ENCODE data around the gene ZNF792. TPM values are rescaled to one million over a fixed set of nuclear protein-coding genes. Genes with fewer than 3 reads are reported as not detected.
A peak's percentile ranks its signal among the peaks of the same experiment; 100 is the strongest.
"Not testable (repeated sequence)": the region's sequence is repeated elsewhere in the genome, so short reads cannot be mapped to it uniquely, and the experiment has no call there.

The ZNF792 gene
- total RNA-seq, result 10 to 100 TPM; 34.4 to 35.5 TPM
- 10 to 100 TPM in 2 of 3 donors, 1 to 10 TPM in 1; 9.7 to 18.7 (median 16.0) TPM for polyA plus RNA-seq
- 6.7 to 76.8 (median 41.9) reads per million in 6 experiments for total RNA-seq

DNA sequence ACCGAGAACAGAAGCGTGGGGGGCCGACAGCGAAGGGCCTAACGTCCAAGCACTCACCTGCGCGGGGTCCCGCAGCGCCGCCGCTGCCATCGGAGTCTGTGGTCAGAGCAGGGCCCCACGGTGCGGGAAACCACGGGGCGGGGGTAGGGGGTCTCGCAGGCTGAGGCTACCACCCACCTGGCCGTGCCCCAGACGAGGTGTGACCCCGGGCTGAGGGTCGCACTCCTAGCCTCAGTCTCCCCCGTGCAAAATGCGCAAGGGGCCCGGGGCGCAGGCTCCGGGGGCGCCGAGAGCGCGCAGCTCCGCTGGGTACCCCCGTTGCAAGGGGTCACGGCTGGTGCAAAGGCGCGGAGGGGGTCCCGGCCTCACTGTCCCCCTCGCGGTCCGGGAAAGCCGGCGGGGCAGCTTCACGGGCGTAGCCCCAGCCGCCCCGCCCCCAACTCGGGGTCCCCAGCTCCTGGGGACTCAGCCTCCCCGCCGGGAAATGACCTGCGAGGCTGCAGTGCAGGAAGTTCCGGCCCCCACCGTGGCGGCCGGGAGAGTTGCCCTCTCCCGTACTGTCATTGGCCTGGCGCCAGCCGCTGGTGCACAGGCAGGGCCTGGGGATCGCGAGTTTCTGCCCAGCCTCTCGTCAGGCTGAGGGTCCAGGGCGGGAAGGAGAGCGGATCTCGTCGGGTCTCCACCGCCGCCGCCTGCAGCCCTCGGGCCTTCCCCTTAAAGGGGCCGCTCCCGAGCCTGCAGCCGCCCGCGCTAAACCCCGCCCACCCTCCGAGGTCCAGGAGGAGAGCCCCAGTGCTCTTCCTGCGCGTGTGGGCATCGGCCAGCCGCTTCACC, at the start of gene ZNF792:
Gene ZNF792, minus strand, starts transcription at position 657 of the 834 bp plus-strand sequence. Its CDS starts 567 bp downstream, at position 90.
- H3K27me3 Mint-ChIP-seq, result no peaks in the 10 kb centered on the region
- H3K9me3 Mint-ChIP-seq, result peaks cover 18 to 77% (median 47%) of the 10 kb centered on the region in 9 donors
- POLR2A ChIA-PET, result interaction anchor here (0.8 to 49.8 kb wide), 11 partner anchors 9 to 248 kb away, joined by 3 to 1459 read pairs (median 4); partner anchors contain the start of genes GRAMD1A, ZNF181 and ZNF30
- peak within 1 kb of the TSS; percentile 93 to 97 (median 96) for H3K4me3 Mint-ChIP-seq
- peak within 1 kb of the TSS; percentile 87 to 97 (median 93) for H3K27ac Mint-ChIP-seq
- peak; percentile 64 to 69 for ATAC-seq
- DNase-seq, result peak in 8 of 10 donors; percentile 32 to 74 (median 45)
- H3K4me1 Mint-ChIP-seq, result peaks cover 21 to 29% (median 26%) of the 10 kb centered on the region in 4 donors
- H3K36me3 Mint-ChIP-seq, result peaks cover 42 to 50% (median 46%) of the 10 kb centered on the region in 3 donors

DNA sequence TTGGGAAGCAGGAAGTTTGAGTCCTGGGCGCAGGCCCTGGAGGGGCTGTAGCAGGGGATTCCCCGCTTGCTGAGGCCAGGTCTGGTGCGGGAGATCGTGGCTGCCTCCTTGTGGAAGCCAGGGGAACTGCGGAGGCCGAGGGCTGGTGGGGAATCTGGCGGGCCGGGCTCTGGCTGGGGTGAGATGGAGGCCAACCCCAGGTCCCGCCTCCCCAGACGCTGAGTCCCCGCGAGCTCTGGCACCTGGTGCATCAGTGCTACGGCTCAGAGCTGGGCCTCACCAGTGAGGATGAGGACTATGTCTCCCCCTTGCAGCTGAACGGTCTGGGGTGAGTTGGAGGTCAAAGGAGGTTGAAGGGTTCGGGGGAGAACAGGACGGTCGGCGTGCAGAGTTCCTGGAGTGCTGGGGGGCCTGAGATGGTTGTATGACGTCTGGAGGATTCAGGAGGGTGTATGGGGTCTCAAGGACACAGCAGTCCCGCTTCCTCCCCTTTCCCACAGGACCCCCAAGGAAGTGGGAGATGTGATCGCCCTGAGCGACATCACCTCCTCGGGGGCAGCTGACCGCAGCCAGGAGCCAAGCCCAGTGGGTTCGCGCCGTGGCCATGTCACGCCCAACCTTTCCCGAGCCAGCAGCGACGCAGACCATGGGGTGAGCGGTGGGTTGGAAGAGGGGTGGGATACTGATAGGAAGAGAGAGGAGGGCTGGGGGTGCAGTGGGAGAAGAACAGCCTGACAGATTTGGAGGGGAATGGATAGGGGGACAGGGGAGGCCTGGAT, 49.2 kb upstream of the ZNF792 start:
- peak; percentile 74 to 83 for ATAC-seq
- peak overlapping the region; percentile 88 to 99 (median 98) for H3K27ac Mint-ChIP-seq
- peak overlapping the region; percentile 75 to 97 (median 86) for H3K4me3 Mint-ChIP-seq
- no peaks in the 10 kb centered on the region for H3K27me3 Mint-ChIP-seq
- peak; percentile 78 to 90 (median 87) for DNase-seq
- H3K36me3 Mint-ChIP-seq, result peaks cover 4 to 73% (median 28%) of the 10 kb centered on the region in 3 donors
- peaks cover 38 to 81% (median 76%) of the 10 kb centered on the region in 4 donors for H3K4me1 Mint-ChIP-seq
- POLR2A ChIA-PET, result interaction anchor here (0.6 to 34.7 kb wide), 12 partner anchors 9 to 892 kb away, joined by 3 to 1459 read pairs (median 4); partner anchors contain the start of genes GRAMD1A, SCGB2B2, SCN1B and ZNF30
- no peaks in the 10 kb centered on the region for H3K9me3 Mint-ChIP-seq

DNA sequence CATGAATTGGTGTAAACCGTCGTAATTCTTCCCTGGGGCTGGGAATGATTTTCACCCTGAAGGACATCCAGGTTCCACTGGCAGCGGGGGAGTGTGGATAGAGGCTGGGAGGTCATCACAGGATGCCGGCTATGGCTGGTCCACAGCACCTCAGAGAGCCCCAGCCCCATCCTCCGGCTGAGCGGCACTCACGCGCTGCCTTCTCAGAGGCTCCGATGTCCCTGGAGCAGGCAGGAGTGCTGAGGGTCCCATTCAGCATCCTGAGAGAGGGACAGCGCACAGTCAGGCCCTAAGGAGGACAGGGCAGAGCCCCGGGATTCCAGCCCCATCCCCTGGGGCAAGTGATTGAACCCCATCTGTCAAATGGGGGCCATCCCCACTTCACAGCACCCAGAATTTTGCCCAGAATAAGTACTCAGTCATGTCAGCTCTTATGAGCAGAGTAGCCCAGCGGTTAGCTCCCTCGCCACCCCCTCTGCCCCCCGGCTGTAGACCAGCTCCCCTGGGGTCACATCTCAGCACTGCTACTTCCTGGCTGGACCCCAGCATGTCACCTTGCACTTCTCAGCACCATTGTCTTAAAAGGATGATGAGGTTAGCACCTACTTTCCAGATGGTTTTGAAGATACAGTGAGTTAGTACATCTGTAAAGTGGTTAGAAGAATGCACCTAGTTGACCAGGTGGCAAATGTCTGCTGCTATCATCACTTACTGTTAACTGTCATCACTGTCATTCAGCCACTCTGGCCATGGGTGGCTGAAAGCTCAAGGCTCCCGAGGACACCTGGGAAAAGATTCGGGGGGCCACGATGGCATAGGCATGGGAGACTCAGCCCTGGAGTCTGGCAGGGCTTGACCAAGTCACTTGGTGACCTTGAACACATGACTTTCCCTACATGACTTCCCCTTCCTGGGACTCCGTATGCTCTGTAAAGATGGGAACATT, 48.0 kb upstream of the ZNF792 start:
- H3K27ac Mint-ChIP-seq, result peak overlapping the region; percentile 88 to 99 (median 98)
- no peaks in the 10 kb centered on the region for H3K9me3 Mint-ChIP-seq
- peak overlapping the region; percentile 52 to 97 (median 85) for H3K4me3 Mint-ChIP-seq
- ATAC-seq, result no peak
- no peaks in the 10 kb centered on the region for H3K27me3 Mint-ChIP-seq
- POLR2A ChIA-PET, result interaction anchor here (0.5 to 34.7 kb wide), 5 partner anchors 10 to 154 kb away, joined by 5 to 1459 read pairs (median 9); partner anchors contain the start of genes GRAMD1A, SCN1B and ZNF792
- H3K36me3 Mint-ChIP-seq, result peaks cover 4 to 69% (median 24%) of the 10 kb centered on the region in 3 donors
- peaks cover 36 to 73% (median 69%) of the 10 kb centered on the region in 4 donors for H3K4me1 Mint-ChIP-seq
- DNase-seq, result no peak

DNA sequence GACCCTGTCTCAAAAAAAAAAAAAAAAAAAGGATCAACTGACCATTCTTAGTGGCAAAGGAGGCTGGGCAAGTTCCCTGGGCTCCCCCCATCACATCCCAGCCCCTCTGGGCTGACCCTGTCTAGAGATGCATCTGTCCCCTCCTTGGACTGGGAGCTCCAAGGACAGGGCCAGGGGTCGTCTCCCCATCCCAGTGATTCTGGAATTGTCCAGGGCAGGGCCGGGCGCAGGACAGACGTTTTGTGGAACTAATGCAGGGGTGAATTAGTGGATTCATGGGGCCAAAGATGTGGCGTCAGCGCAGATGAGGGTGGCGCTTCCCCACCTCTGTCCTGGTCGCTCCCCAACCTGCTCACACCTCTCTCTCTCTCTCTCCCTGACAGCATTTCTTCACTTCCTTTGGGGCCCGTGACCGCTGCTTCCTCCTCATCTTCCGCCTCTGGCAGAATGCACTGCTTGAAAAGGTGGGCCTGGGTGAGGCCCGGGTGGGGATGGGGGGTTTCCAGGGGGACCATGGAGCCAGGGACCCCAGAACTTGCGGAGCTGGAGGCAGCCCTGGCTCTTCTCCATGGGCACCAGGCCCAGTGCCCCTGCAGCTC, 47.2 kb upstream of the ZNF792 start:
- Mint-ChIP-seq H3K36me3 (peaks cover 4 to 70% (median 24%) of the 10 kb centered on the region in 3 donors), H3K27me3 (no peaks in the 10 kb centered on the region), H3K4me1 (peaks cover 41 to 79% (median 77%) of the 10 kb centered on the region in 4 donors), H3K4me3 (peak overlapping the region in 9 of 10 donors; percentile 22 to 86 (median 59)), H3K9me3 (no peaks in the 10 kb centered on the region), H3K27ac (peak overlapping the region; percentile 88 to 99 (median 96))
- POLR2A ChIA-PET, result interaction anchor here (0.5 to 34.7 kb wide), 4 partner anchors 27 to 334 kb away, joined by 3 to 1459 read pairs (median 7); partner anchors contain the start of genes GRAMD1A, ZNF302 and ZNF792
- DNase-seq, result no peak
- ATAC-seq, result no peak

DNA sequence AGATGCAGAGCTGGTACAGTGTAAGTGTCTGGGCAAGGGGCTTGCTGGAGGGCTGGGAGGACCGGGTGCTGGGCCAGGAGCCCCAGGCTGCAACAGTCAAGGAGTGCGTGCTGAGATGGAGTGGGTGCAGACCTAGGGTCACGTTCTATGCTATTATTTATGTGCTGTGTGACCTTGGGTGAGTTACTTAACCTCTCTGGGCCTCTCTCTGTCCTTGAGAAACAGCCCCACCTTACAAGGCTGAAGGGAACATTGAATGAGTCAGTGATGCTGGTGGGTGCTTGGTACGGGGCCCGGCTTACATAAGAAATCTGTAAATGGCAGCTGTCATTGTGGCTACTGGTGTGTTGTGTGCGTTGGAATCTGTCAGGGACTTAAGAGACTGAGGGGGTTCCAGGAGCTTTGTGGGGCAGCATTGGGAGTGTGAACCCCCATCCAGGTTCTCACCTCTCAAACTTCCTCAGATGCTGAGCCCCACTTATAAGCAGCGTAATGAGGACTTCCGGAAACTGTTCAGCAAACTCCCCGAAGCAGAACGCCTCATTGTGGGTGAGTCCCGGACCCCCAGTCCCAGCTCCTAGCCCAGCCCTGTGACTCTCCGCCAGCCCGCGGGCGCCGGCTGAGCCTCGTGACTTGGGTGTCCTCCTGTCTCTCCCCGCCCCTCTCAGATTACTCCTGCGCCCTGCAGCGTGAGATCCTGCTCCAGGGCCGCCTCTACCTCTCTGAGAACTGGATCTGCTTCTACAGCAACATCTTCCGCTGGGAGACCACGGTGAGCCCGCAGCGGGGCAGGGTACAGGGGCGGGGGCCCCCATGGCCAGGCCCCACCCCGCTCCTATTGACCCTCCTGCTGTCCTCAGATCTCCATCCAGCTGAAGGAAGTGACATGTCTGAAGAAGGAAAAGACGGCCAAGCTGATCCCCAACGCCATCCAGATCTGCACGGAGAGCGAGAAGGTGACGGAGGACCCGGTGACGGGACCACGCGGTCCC, 45.7 kb upstream of the ZNF792 start:
- Mint-ChIP-seq H3K36me3 (peaks cover 4 to 69% (median 18%) of the 10 kb centered on the region in 3 donors), H3K4me3 (peak overlapping the region in 5 of 10 donors; percentile 1 to 81 (median 33)), H3K9me3 (no peaks in the 10 kb centered on the region), H3K4me1 (peaks cover 37 to 79% (median 70%) of the 10 kb centered on the region in 4 donors), H3K27me3 (no peaks in the 10 kb centered on the region), H3K27ac (peak overlapping the region; percentile 19 to 99 (median 86))
- DNase-seq, result no peak
- ATAC-seq, result no peak
- POLR2A ChIA-PET, result interaction anchor here (34.7 kb wide), 1 partner anchor 26 kb away, joined by 1459 read pairs; the partner anchor contains the start of genes GRAMD1A and ZNF792

DNA sequence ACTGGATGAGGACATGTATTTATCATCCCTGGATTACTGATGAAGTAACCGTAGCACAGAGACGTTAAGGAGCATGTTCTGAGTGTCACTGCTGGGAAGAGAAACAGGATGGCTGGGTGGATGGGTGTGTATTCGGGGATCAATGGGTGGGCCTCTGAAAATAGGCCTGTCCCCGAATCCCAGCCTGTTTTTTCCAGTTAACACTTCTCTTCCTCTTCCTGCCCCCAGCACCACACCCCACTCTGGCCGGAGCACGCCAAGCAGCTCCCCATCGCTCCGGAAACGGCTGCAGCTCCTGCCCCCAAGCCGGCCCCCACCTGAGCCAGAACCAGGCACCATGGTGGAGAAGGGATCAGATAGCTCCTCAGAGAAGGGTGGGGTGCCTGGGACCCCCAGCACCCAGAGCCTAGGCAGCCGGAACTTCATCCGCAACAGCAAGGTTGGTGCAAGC, 44.9 kb upstream of the ZNF792 start:
- H3K4me3 Mint-ChIP-seq, result no peak overlapping the region
- POLR2A ChIA-PET, result interaction anchor here (34.7 to 49.8 kb wide), 2 partner anchors 3 to 25 kb away, joined by 1459 read pairs; partner anchors contain the start of genes GRAMD1A and ZNF792
- no peaks in the 10 kb centered on the region for H3K27me3 Mint-ChIP-seq
- H3K27ac Mint-ChIP-seq, result peak overlapping the region in 6 of 10 donors; percentile 22 to 81 (median 66)
- peaks cover 35 to 79% (median 71%) of the 10 kb centered on the region in 4 donors for H3K4me1 Mint-ChIP-seq
- DNase-seq (no peak), ATAC-seq (no peak)
- H3K36me3 Mint-ChIP-seq, result peaks cover 0 to 69% (median 13%) of the 10 kb centered on the region in 3 donors
- H3K9me3 Mint-ChIP-seq, result no peaks in the 10 kb centered on the region

DNA sequence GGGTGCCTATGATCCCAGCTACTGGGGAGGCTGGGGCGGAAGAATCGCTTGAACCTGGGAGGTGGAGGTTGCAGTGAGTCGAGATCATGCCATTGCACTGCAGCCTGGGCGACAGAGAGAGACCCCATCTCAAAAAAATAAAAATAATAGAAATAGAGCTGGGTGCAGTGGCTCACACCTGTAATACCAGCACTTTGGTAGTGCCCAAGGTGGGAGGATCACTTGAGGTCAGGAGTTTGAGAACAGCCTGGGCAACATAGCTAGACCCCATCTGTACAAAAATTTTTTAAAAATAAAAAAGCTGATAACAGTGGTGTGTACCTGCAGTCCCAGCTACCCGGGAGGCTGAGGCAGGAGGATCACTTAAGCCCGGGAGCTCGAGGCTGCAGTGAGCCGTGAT, 43.4 kb upstream of the ZNF792 start:
- not testable (repeated sequence) for ATAC-seq, H3K9me3 Mint-ChIP-seq, DNase-seq, H3K27me3 Mint-ChIP-seq
- peak overlapping the region in 8 of 10 donors; percentile 35 to 83 (median 74) for H3K27ac Mint-ChIP-seq
- peak overlapping the region in 1 of 10 donors; percentile 22 for H3K4me3 Mint-ChIP-seq
- peaks cover 36 to 79% (median 71%) of the 10 kb centered on the region in 4 donors for H3K4me1 Mint-ChIP-seq
- peaks cover 0 to 76% (median 18%) of the 10 kb centered on the region in 3 donors for H3K36me3 Mint-ChIP-seq
- POLR2A ChIA-PET, result interaction anchor here (34.7 to 49.8 kb wide), 2 partner anchors 2 to 23 kb away, joined by 1459 read pairs; partner anchors contain the start of genes GRAMD1A and ZNF792

DNA sequence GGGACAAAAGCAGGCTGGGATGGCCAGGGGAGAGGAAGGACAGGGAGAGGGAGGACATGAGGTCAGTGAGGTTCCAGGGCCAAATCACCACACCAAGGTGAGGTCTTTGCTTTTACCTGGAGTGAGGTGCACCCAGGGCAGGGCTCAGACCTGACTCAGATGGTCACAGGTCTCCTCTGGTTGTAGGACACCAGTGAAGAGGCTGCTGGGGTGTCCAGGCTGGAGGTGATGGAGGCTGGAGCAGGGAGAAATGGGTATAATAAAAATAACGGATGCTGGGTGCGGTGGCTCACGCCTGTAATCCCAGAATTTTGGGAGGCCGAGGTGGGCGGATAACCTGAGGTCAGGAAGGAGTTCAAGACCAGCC, 43.0 kb upstream of the ZNF792 start:
- peaks cover 0 to 74% (median 18%) of the 10 kb centered on the region in 3 donors for H3K36me3 Mint-ChIP-seq
- POLR2A ChIA-PET, result interaction anchor here (34.7 to 49.8 kb wide), 2 partner anchors 1 to 23 kb away, joined by 1459 read pairs; partner anchors contain the start of genes GRAMD1A and ZNF792

DNA sequence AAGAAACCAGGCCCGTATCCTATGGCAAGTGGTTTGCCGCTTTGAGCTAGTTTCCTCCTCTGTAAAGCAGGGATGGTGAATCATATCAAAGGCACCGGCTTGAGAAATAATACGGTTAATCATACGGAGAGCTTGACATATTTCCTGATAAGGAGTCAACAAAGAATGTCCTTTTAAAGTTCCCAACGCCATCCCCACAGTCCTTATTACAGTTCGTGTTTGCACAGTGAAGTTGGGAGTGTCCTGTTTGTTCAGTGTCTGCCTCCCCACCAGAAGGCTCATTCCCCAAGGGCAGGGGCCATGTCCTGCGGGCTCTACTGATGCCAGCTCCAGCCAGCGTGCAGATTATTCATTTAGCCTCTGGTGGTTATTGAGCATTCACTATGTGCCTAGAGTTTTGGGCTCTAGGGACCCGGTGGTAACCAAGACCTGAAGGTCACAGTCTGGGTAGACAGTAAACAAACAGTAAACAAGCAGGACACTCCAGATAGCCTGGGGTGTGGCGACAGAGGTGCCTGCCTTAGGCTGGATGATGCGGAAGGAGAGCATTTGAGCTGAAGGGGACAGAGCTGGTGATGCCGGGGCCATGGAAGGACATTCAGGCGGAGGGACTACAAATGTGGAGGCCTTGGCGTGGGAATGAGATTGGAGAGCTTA, 42.4 kb upstream of the ZNF792 start:
- H3K27ac Mint-ChIP-seq, result peak overlapping the region; percentile 54 to 83 (median 80)
- H3K4me1 Mint-ChIP-seq, result peaks cover 38 to 79% (median 70%) of the 10 kb centered on the region in 4 donors
- POLR2A ChIA-PET, result interaction anchor here (0.5 to 49.8 kb wide), 4 partner anchors 1 to 622 kb away, joined by 3 to 1459 read pairs (median 733); partner anchors contain the start of genes GRAMD1A and ZNF792
- ATAC-seq (no peak), DNase-seq (no peak)
- H3K36me3 Mint-ChIP-seq, result peaks cover 0 to 75% (median 19%) of the 10 kb centered on the region in 3 donors
- H3K9me3 Mint-ChIP-seq, result no peaks in the 10 kb centered on the region
- H3K4me3 Mint-ChIP-seq, result peak overlapping the region in 1 of 10 donors; percentile 51
- no peaks in the 10 kb centered on the region for H3K27me3 Mint-ChIP-seq

More for the DNA sequence above, 43.0 kb upstream of the ZNF792 start:
- no peaks in the 10 kb centered on the region for H3K9me3 Mint-ChIP-seq
- no peak for DNase-seq
- peaks cover 36 to 79% (median 71%) of the 10 kb centered on the region in 4 donors for H3K4me1 Mint-ChIP-seq
- peak overlapping the region in 9 of 10 donors; percentile 54 to 83 (median 80) for H3K27ac Mint-ChIP-seq
- ATAC-seq, result no peak
- peak overlapping the region in 1 of 10 donors; percentile 22 for H3K4me3 Mint-ChIP-seq
- no peaks in the 10 kb centered on the region for H3K27me3 Mint-ChIP-seq

Data from naive thymus-derived CD8-positive, alpha-beta T cell (primary cell).